AG09309 (cell line): ENCODE measurements around the gene PRM1.

Experiments used
- DNase-seq: peaks from one replicate; pipeline ENCODE4 v3.0.0-alpha.2; 2010; ENCODE audit warnings: low read depth
- H3K4me3 ChIP-seq: 2 replicates; pipeline ENCODE4 v1.5.1; 2011; ENCODE audit warnings: mild to moderate bottlenecking, low read depth, low read length, moderate library complexity; ENCODE audit not compliant: control insufficient read depth
- TF ChIP-seq, protein P1 (sequence below): IDR thresholded peaks from 2 replicates; pipeline ENCODE4 v1.5.1; 2011; ENCODE audit warnings: mild to moderate bottlenecking, low read depth, low read length, inconsistent platforms; ENCODE audit not compliant: insufficient read depth, control insufficient read depth; ENCODE audit errors: missing control alignments

Gene PRM1

DNA sequence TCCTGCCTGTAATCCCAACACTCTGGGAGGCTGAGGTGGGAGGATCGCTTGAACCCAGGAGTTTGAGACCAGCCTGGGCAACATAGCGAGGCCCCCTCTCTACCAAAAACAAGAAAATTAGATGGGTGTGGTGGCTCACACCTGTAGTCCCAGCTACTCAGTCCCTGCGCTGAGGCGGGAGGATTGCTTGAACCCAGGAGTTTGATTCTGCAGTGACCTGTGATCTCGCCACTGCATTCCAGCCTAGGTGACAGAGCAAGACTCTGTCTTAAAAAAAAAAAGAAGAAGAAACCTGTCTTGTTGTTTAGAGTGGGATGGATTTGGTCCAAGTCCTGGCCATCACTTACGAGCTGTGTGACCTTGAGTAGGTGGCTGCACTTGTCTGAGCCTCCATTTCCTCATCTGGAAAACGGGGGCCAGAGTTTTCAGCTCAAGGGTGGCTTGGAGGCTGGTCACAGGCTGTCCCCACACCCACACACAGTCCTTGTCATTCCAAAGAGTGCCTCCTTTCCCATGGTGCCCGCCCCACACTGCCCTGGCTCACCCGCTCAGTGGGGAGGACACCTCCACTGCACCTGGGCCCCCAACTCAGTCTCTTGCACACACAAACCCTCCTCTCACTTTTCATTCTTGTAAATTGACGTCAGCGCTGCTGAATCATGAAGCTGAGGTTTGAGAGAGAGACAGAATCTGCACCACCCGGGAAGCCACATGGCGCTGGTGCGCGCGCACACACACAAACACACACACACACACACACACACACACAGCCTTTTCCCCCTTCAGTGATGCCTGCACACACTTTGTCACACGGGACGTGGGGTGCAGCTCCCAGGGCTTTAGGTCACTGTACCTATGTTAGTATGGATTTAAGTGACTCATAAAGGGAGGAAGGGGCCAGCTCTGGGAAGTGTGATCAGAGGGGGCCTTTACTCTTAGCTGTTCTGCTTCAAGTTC, 29.3 kb downstream of the PRM1 start:
- TF ChIP-seq, protein P1, sequence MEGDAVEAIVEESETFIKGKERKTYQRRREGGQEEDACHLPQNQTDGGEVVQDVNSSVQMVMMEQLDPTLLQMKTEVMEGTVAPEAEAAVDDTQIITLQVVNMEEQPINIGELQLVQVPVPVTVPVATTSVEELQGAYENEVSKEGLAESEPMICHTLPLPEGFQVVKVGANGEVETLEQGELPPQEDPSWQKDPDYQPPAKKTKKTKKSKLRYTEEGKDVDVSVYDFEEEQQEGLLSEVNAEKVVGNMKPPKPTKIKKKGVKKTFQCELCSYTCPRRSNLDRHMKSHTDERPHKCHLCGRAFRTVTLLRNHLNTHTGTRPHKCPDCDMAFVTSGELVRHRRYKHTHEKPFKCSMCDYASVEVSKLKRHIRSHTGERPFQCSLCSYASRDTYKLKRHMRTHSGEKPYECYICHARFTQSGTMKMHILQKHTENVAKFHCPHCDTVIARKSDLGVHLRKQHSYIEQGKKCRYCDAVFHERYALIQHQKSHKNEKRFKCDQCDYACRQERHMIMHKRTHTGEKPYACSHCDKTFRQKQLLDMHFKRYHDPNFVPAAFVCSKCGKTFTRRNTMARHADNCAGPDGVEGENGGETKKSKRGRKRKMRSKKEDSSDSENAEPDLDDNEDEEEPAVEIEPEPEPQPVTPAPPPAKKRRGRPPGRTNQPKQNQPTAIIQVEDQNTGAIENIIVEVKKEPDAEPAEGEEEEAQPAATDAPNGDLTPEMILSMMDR: no peak
- DNase-seq: peak; percentile 56
- H3K4me3 ChIP-seq: no peak overlapping the region

DNA sequence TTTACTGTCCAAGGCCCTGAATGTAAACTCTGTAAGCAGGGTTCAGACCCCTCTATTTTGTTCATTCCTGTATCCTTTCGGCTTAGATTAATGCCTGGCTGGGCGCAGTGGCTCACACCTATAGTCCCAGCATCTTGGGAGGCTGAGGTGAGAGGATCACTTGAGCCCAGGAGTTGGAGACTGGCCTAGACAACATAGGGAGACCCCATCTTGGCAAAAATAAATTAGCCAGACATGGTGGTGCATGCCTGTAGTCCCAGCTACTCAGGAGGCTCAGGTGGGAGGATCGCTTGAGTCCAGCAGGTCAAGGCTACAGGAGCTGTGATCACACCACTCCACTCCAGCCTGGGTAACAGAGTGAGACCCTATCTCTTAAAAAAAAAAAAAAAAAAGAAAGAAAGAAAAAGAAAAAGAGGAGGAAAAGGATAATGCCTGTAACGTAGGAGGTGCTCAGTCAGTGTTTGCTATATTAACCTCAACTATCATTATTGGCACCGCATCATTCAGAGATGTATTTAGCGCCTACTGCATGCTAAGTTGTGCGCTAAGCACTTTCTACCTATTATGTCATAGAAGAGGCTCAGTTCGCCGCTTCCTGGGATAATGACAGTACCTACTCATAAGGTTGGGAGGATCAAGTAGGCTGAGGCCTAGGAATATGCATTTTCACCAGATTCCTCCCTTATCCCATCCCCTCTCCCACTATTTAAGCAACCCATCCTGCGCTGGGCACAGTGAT, 30.2 kb downstream of the PRM1 start:
- no peak overlapping the region for H3K4me3 ChIP-seq
- no peak for DNase-seq
- TF ChIP-seq, protein P1: no peak

DNA sequence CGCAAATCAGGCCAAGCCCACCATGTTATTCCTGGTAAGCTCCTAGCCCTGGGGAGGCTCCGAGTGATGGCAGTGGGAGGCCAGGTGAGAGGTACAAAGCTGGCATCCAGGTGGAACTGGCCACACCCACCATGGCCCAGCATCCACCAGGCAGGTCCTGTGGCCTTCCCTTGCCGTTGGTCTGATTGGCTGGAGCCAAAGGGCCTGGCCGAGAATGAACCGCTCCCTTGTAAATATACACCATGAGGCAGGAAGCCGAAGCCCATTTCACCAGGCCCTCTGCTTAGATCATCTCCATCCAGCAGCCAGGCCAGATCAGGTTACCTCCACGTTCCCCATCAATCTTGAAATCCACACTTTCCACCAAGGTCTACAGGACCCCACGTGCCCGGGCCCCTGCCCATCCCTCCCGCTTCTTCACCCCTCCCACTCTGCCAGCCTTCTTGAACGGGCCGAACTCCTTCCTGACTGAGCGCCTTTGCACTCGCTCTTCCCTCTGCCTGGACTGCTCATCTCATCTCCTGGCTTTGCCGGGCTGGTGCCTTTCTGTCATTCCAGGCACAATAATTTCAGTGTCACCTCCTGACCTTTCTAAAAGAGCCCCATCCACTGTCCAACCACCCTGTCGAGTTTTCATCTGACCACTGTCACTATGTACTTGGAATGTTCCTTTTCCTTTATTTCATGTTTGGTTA, 30.9 kb downstream of the PRM1 start:
- no peak for DNase-seq
- no peak overlapping the region for H3K4me3 ChIP-seq
- TF ChIP-seq, protein P1: no peak

DNA sequence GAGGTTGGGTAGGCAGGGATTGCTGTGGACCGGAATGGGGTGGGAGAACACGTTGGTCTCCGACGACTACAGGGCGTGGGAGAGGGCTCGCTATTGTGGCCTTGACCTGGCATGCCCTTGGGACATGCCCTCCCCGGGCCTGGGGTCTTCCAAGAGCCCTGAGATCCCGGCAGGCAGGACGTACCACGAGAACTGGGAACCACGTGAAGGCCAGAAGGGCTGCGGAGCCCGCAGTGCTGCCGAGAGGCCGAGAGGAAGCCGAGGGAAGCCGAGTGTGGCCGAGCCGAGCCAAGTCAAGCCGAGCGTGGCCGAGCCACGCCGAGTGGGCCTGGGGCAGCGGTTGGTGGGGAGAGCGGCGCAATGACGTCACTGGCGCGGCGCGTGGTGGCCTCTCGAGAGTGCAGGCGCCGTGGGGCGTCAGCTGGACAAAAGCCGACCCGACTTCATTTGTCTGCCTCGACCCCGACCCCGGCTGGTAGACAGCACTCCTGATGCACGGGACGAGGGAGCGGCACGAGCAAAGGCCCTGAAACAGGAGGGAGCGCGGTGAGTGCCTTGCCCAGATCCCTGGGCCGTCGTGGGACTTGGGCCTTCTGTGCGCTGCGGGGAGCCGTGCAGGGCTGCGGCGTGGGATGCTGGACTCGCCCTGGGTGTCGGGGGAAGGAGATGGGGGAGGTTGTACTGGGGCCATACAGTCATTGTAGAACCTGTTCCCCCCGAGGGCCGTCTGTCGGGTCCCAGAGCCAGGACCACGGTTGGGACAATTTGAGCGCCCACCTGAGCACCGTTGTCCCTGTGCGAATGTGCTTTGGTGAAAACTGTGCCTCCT, 31.7 kb downstream of the PRM1 start:
- no peak overlapping the region for H3K4me3 ChIP-seq
- no peak for DNase-seq
- TF ChIP-seq, protein P1: no peak

DNA sequence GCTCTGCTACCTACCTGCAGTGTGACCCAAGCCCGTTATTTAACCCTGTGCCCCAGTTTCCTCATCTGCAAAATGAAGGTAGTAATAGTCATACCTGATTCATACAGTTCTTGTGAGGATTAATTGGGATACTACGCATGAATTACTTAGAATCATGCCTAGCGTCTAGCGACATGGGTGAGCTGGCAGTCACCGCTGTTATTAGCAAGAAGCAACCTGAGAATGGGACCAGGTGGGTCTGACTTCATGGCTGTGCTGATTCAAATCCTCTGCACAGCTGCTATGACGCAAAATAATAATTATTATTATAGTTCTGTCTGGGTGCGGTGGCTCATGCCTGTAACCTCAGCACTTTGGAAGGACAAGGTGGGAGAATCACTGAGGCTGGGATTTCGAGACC, 33.0 kb downstream of the PRM1 start:
- no peak overlapping the region for H3K4me3 ChIP-seq
- TF ChIP-seq, protein P1: no peak

DNA sequence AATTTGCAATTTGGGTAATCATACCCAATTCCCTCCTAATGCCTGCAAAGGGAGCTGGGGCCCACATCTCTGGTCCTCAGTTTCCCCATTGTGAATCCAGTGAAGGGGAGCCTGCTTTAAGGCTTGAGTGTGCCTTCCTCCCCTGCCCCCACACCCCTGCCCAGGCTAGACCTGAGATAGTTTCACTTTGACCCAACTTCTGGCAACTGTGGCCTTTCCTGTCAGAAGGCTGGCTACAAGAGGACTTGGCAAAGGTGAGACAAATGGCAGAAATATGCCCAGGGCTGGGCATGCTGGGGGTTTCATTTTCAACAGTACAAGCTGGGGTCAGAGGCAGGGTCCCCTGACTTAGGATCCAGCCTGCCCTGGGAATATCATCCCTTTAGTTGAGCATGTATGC, 35.1 kb downstream of the PRM1 start:
- no peak for DNase-seq
- H3K4me3 ChIP-seq: no peak overlapping the region
- TF ChIP-seq, protein P1: no peak

More for the DNA sequence above, 33.0 kb downstream of the PRM1 start:
- DNase-seq: no peak
